MM.1S (cell line): ENCODE data around the gene FCGR2B.
"Not testable (repeated sequence)": the region's sequence is repeated elsewhere in the genome, so short reads cannot be mapped to it uniquely, and the experiment has no call there.

Experiments
- DNase-seq: peaks from one replicate; pipeline ENCODE4 v3.0.0-alpha.2; 2015
- H2AFZ ChIP-seq: fragments of 300-600 bp; sonication (generic); 2 replicates; pipeline ENCODE4 v1.6.0; 2016; ENCODE audit warnings: antibody characterized with exemption, low read length
- H3F3A ChIP-seq: fragments of 300-600 bp; sonication (generic); 2 replicates; pipeline ENCODE4 v1.6.1; 2016; ENCODE audit warnings: mild to moderate bottlenecking, antibody characterized with exemption, low read length, moderate library complexity, mixed read lengths; ENCODE audit not compliant: insufficient read depth
- H3K27ac ChIP-seq: fragments of 300-600 bp; sonication (generic); 2 replicates; pipeline ENCODE4 v1.5.1; 2016; ENCODE audit warnings: mild to moderate bottlenecking, low read length
- H3K27me3 ChIP-seq: fragments of 300-600 bp; sonication (generic); replicated peaks from 2 replicates; pipeline ENCODE4 v1.6.0; 2016; ENCODE audit warnings: low read length; ENCODE audit not compliant: insufficient read depth
- H3K36me3 ChIP-seq: fragments of 300-600 bp; sonication (generic); replicated peaks from 2 replicates; pipeline ENCODE4 v1.6.1; 2016; ENCODE audit warnings: mild to moderate bottlenecking, low read length, mixed read lengths; ENCODE audit not compliant: insufficient read depth
- H3K4me1 ChIP-seq: fragments of 300-600 bp; sonication (generic); 2 replicates; pipeline ENCODE4 v1.6.1; 2016; ENCODE audit warnings: low read length, mixed read lengths
- H3K4me2 ChIP-seq: fragments of 300-600 bp; sonication (generic); 2 replicates; pipeline ENCODE4 v1.6.0; 2016; ENCODE audit warnings: low read depth, low read length
- H3K4me3 ChIP-seq: fragments of 300-600 bp; sonication (generic); 2 replicates; pipeline ENCODE4 v1.5.1; 2016; ENCODE audit warnings: low read length, mixed read lengths
- H3K79me2 ChIP-seq: fragments of 300-600 bp; sonication (generic); 2 replicates; pipeline ENCODE4 v1.6.1; 2016; ENCODE audit warnings: mixed run types, low read length, mixed read lengths
- H3K9ac ChIP-seq: fragments of 300-600 bp; sonication (generic); 2 replicates; pipeline ENCODE4 v1.6.1; 2016; ENCODE audit warnings: low read length, mixed read lengths
- H3K9me2 ChIP-seq: fragments of 300-600 bp; sonication (generic); replicated peaks from 2 replicates; pipeline ENCODE4 v1.6.1; 2016; ENCODE audit warnings: mild to moderate bottlenecking, low read length, mixed read lengths; ENCODE audit not compliant: insufficient read depth
- H3K9me3 ChIP-seq: fragments of 300-600 bp; sonication (generic); replicated peaks from 2 replicates; pipeline ENCODE4 v1.6.1; 2016; ENCODE audit warnings: mild to moderate bottlenecking, low read length, mixed read lengths; ENCODE audit not compliant: insufficient read depth
- H4K20me1 ChIP-seq: fragments of 300-600 bp; sonication (generic); 2 replicates; pipeline ENCODE4 v1.6.1; 2016; ENCODE audit warnings: mild to moderate bottlenecking, low read length, moderate library complexity, mixed read lengths; ENCODE audit not compliant: insufficient read depth
- CTCF ChIP-seq: fragments of 300-600 bp; sonication (generic); IDR thresholded peaks from 2 replicates; pipeline ENCODE4 v1.5.1; 2016; ENCODE audit warnings: antibody characterized with exemption, low read length, mixed read lengths
- EZH2 ChIP-seq: fragments of 300-600 bp; sonication (generic); optimal IDR thresholded peaks from 2 replicates; pipeline ENCODE3; 2017; ENCODE audit warnings: low read depth, mild to moderate bottlenecking, antibody characterized with exemption, low read length, mixed read lengths
- EZH2phosphoT487 ChIP-seq: fragments of 300-600 bp; sonication (generic); IDR thresholded peaks from 2 replicates; pipeline ENCODE4 v1.6.1; 2018; ENCODE audit warnings: antibody characterized with exemption, low read length

Gene FCGR2B

GRCh38 chr1:161671045-161672020, 8.4 kb downstream of the FCGR2B start:
- not testable (repeated sequence) for H4K20me1 ChIP-seq, DNase-seq, H3K4me2 ChIP-seq, H3K36me3 ChIP-seq, H3K4me1 ChIP-seq, H3F3A ChIP-seq, H3K27ac ChIP-seq, H3K27me3 ChIP-seq, H2AFZ ChIP-seq, H3K9me3 ChIP-seq, H3K4me3 ChIP-seq, H3K9me2 ChIP-seq, H3K9ac ChIP-seq, H3K79me2 ChIP-seq

DNA sequence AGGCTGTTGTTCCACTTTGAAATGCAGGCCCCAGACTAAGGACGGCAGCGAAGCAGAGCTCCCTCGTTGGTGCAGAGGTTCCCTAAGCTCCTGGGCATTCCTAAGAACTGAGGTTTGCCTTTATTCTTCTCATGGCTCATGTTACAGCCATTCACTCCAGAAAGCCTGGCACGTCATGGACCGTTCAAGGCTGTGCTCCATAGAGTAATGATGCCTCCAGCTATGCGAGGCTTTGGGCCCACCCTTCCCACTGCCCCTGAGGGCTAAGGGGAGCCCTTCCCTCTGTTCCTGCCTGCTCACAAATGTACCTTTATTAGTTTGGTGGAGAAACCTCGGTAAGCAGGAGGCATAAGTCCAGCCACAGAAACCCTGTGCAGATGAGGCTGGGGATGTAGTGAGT, 10.5 kb downstream of the FCGR2B start:
- not testable (repeated sequence) for H3K4me3 ChIP-seq, H3K27ac ChIP-seq, H3K9me3 ChIP-seq, H3K79me2 ChIP-seq, H3F3A ChIP-seq, H3K4me1 ChIP-seq, H3K9ac ChIP-seq, H3K4me2 ChIP-seq, H2AFZ ChIP-seq, H3K27me3 ChIP-seq, DNase-seq, H3K36me3 ChIP-seq, H3K9me2 ChIP-seq, H4K20me1 ChIP-seq

DNA sequence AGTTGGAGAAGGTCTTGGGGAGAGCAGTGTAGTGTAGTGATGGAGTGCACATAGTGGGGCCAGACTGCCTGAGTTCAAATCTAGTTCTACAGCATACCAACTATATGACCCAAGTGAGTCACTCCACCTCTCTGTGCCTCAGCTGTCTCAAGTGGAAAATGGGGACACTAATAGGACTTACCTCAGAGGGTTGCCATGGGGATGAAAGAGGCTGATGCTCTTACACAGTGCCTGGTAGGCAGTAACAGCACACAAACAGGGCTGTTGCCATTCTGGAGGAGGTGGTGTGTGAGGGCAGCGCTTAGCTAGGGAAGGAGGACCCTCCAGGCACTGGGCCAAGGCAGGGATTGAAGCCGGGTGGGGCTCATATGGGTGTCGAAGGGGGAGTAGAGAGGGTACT, 11.5 kb downstream of the FCGR2B start:
- DNase-seq, H3K4me1 ChIP-seq, H3K4me3 ChIP-seq, H3K27ac ChIP-seq, H4K20me1 ChIP-seq, H3K27me3 ChIP-seq, H3K79me2 ChIP-seq, H3K4me2 ChIP-seq, H3K36me3 ChIP-seq, H3K9ac ChIP-seq, H3K9me3 ChIP-seq, H3F3A ChIP-seq, H2AFZ ChIP-seq, H3K9me2 ChIP-seq: not testable (repeated sequence)

DNA sequence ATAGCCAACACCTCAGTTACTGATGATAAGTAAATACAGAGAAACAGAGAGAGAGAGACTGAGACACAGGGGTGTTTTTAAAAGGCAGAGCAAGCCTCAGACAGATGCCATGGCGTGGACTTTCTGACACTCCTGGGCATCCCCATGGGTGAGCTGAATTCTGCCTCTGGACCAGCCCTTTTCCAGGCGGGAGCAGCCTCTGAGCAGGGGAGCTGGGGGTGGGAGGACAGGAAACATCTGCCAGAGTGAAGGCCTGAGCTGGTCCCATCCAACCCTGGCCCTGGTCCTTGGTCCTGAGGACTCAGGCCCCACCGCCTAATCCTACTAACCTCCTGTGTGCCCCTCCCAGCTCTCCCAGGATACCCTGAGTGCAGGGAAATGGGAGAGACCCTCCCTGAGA, 12.0 kb downstream of the FCGR2B start:
- DNase-seq = not testable (repeated sequence)

DNA sequence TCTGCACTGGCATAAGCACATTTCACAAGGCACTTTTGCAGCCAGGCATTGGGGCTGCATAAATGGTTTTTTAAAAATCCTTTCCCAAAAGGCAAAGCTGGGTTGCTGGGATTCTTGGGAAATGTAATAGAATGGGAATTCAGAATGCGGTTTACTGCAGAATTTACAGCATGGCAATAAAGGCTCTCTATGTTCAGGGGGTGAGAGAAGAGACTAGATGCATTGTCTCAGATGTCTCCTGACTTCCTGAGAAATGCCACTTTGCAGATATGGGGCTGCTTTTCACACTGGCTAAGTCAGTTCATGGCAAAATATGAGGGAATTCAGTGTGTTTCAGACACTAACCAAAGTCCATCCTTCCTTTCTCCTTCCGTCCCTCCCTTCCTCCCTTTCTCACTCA, 13.5 kb downstream of the FCGR2B start:
- H3K79me2 ChIP-seq = no peaks in the 10 kb centered on the region
- no peak for DNase-seq
- H4K20me1 ChIP-seq = no peaks in the 10 kb centered on the region
- no peak overlapping the region for H3K27ac ChIP-seq
- no peak overlapping the region for H3K9ac ChIP-seq
- H3K9me3 ChIP-seq = no peaks in the 10 kb centered on the region
- H3K9me2 ChIP-seq = no peaks in the 10 kb centered on the region
- no peaks in the 10 kb centered on the region for H3K4me1 ChIP-seq
- H3K4me2 ChIP-seq = no peak overlapping the region
- no peaks in the 10 kb centered on the region for H3K27me3 ChIP-seq
- TF ChIP-seq EZH2phosphoT487 (no peak), CTCF (no peak), EZH2 (no peak)
- H3F3A ChIP-seq = no peaks in the 10 kb centered on the region
- H3K36me3 ChIP-seq = no peaks in the 10 kb centered on the region
- H2AFZ ChIP-seq = no peak overlapping the region
- no peak overlapping the region for H3K4me3 ChIP-seq

More for the DNA sequence above, 12.0 kb downstream of the FCGR2B start:
- H3F3A ChIP-seq, H3K36me3 ChIP-seq, H3K27ac ChIP-seq, H3K9me3 ChIP-seq, H3K9me2 ChIP-seq, H3K79me2 ChIP-seq, H2AFZ ChIP-seq, H3K4me2 ChIP-seq, H4K20me1 ChIP-seq, H3K4me3 ChIP-seq, H3K27me3 ChIP-seq, H3K9ac ChIP-seq, H3K4me1 ChIP-seq: not testable (repeated sequence)
